GOT3 (cell line): ENCODE results near the gene TUBB.
"Not testable (repeated sequence)": the region's sequence is repeated elsewhere in the genome, so short reads cannot be mapped to it uniquely, and the experiment has no call there.

Experiments used
- DNase-seq: peaks from one replicate; lab custom pipeline; 2025; ENCODE audit warnings: mixed read lengths; lab: John Stamatoyannopoulos, UW

Gene TUBB

DNA sequence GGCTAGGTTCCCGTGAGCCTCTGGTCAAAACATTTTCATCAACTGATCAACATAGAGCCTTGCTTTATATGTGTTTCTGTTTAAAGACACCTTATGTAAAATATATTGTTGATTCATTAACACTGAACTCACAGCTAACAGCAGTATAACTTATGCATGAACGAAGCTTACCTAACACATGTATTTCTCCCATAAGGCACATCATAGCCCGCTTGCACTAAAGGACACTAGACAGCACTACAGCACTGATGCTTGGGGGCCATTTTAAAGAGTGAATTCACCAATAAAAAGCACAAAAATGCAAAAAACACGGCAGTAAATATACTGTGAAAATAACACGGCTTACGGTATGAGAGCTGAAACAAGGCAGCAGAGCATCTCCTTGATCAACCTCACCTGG lies 18.4 kb downstream of the TUBB start:
- DNase-seq: no peak

GRCh38 chr6:30740540-30740870 lies 20.4 kb downstream of the TUBB start:
- no peak for DNase-seq

- DNase-seq: no peak
Observed at GRCh38 chr6:30741063-30741779, 21.1 kb downstream of the TUBB start.

GRCh38 chr6:30741789-30742315 lies 21.7 kb downstream of the TUBB start:
- no peak for DNase-seq

GRCh38 chr6:30742316-30743098 lies 22.4 kb downstream of the TUBB start, which contains the start of gene FLOT1:
Gene FLOT1, minus strand, starts transcription at chr6:30742687. Its CDS starts 498 bp downstream, at chr6:30742189.
- DNase-seq: peak; percentile 92

GRCh38 chr6:30743099-30744053 lies 23.2 kb downstream of the TUBB start:
- DNase-seq: no peak

DNA sequence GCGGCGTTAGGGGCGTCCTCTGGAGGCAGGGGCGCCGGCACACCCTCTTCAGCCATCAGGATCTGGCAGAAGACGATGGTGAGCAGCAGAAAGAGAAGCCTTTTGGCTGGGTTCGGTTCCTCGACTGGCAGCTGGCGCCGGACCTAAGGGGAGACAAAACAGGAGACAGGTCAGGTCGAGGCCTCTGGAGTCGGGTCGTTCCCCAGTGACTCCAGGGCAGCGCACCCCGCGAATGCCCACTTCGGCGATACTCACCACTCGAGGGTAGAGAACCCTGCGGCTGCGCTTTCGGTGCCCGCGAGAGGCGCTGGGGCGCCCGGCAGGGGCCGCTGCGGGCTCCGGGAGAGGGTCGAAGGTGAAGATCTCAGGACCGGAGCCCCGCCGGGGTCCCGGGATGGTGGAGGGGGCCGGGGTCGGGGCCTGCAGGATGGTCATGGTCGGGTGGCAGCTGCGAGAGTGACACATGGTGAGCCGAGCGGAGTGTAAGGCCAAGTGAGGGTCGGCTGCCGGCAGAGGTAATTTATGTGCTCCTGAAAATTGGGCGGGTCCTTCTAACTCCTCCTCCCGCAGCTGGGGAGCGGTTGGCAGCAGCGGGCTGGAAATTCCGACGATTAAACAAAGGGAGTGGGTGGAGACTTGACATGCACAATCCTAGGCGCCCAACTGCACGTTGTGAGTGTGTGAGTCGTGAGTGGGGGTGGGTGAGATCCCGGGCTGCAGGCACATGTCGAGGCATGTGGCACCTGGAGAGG lies 24.1 kb downstream of the TUBB start, which contains the start of gene IER3:
TSS of gene IER3 (minus strand) at position 494 of the 752 bp plus-strand sequence. CDS start at position 465, 29 bp downstream.
- DNase-seq: peak; percentile 69

- DNase-seq: no peak
Observed at GRCh38 chr6:30747300-30747687, 27.1 kb downstream of the TUBB start.

DNA sequence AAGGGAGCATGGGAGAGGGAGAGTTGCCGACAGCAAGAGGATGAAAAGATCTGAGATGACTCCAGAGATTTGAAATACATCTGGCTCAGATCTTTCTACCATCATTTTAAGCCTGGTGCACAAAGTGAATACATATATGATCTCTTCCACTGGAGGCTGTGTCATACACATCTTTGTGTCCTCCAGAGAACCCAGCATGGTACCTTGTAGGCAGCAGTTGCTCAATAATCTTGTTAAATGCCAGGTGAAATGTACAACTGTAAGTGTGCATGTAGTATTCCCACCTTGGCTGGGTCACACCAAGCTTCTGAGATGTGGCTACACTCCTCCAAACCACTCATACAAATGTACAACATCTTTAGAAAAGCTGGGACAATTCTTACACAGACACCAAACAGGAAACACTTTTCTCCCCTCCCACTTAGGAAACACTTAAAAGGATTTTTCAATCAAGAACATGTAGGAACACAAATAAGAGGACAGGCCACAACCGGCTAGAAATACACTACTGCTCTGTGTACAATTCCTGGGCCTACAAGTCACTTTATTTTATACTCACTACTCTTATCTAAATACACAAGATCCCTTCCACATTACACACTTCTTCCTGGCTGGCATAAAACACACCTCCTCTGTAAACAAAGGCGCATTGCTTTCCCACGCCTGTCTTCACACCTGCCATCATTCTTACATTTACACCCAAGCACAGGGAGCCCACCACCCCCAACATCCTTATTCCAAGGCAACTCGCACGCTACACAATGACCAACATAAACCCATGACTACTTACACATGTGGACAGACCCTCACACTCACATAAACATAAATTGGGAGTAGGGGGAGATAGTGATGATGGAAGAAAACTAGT lies 28.0 kb downstream of the TUBB start:
- DNase-seq: no peak

GRCh38 chr6:30748851-30749540 lies 28.8 kb downstream of the TUBB start:
- no peak for DNase-seq

DNA sequence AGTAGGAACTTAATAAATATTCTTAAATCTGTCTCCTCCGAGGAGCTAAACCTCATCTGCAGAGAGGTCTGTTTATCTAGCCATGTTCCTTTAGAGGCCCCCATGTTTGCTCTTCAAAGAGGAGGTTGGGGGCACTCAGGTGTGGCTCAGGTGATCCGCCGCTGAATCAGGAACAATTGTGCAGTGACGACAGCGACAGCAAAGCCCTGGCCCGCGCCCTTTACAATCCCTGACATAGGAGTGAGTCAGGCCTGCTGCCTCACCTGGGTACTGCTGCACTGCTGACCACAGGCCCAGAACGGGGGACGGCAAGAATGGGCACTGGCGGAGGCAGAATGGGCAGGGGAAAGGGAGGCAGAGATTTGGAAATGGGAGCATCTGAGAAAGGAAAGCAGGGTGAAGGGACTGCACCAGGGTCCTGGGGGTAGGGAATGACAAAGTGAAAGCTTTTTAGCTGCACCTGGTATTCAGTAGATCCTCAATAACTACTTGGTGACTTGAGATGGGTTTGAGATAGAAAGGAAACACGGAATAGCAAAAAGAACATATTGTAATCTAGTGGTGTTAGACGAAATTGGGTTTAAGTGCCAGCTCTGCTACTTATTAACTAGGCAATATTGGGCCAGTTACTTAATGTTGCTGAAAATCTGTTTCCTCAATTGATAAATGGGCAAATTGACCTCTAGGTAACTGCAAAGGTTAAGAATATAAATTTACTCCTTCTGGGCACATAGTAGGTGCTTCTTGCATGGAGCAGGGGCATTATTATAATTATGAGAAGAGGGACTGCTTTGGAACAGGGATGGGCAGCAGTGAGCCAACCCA lies 29.6 kb downstream of the TUBB start:
- no peak for DNase-seq

GRCh38 chr6:30750379-30750668 lies 30.2 kb downstream of the TUBB start:
- no peak for DNase-seq

DNA sequence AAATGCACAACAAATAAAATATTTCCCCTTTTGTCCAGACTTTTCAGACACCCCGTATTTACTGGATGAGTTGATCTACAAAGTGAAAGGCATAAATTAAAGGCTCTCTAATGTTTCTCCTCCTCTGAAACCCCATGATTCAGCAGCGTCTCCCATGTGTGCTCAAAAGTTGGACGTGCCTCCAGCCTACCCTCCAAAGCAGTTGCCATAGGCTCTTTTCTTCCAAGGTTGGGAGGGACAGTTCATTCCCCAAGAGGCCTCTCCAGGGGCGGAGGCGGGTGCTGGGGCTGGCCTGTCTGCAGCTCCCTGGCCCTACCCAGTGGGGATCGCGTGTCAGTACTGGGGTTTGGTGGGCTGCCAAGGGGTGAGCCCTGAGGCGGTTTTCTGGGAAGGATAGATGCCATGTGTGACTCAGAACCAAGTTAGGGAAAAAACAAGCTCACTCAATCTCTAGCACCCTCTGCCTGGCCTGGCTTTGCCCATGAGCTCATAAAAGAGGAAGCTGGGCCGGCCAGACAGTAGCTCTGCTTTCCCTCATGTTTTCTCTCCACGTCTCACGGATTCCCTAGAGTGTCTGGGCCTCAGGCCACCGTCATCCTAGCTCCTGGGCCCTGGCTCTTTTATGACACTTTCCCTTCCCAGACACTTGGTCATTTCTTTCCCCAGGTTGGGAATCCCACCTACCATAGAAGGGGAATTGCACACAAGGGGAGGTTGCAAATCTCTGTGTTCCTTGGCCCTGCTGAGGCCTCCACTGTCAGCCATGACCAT lies 32.2 kb downstream of the TUBB start:
- peak; percentile 98 for DNase-seq

- DNase-seq: no peak
Observed at GRCh38 chr6:30754631-30755030, 34.5 kb downstream of the TUBB start.

DNA sequence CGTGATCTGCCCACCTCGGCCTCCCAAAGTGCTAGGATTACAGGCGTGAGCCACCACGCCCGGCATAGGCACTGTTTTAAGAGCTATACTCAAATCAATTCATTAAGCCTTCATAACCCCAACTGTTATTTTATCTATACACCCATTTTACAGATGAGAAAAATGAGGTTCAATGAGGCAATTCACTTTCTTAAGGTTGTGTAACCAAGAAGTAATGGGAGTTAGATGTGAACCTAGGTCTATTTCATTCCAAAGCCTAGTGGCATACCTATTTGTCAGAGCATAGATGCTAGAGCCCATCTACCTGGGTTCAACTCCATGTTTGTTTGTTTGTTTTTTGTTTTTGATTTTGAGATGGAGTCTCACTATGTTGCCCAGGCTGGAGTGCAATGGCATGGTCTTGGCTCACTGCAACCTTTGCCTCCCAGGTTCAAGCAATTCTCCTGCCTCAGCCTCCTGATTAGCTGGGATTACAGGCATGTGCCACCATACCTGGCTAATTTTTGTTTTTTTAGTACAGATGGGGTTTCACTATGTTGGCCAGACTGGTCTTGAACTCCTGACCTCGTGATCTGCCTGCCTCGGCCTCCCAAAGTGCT lies 36.4 kb downstream of the TUBB start:
- DNase-seq: not testable (repeated sequence)

- DNase-seq: no peak
Observed at GRCh38 chr6:30757261-30757904, 37.2 kb downstream of the TUBB start.

DNA sequence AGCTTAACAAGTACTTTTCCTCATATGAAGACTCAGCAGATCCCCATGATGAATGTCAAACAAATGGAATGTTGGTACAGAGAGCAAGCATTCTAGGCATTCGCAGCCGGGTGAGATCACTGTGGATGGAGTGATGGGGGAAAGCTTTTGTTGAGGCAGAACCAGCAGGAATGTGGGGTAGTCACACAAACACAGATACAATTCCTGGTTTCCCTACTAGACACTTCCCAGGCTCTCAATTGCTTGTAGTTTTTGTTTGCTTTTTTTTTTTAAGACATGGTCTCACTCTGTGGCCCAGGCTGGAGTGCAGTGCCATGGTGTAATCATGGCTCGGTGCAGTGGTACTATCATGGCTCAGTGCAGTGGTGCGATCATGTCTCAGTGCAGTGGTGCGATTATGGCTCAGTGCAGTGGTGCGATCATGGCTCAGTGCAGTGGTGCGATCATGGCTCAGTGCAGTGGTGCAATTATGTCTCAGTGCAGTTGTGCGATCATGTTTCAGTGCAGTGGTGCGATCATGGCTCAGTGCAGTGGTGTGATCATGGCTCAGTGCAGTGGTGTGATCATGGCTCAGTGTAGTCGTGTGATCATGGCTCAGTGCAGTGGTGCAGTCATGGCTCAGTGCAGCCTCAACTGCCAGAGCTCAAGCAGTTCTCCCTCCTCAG lies 39.6 kb downstream of the TUBB start:
- no peak for DNase-seq
